ENCODE results near the gene ARID1A. TPM values are rescaled to one million over a fixed set of nuclear protein-coding genes. Genes with fewer than 3 reads are reported as not detected.
A peak's percentile ranks its signal among the peaks of the same experiment; 100 is the strongest.

The ARID1A gene
- total and polyA plus RNA-seq, 9 of the 15 experiments (the other 6 are each of a cell fraction or from before 2014, with no cell fraction given) = 8.3 to 88.3 (median 22.5) TPM

- intact Hi-C loops (cut with micrococcal nuclease) = no loop called here
- Histone ChIP-seq H3K27me3 (ENCODE audit: control insufficient read depth in 2 of 2, insufficient read depth in 2 of 2, low read length in 2 of 2) (no peaks in the 10 kb centered on the region), H3K79me2 (ENCODE audit: control insufficient read depth, insufficient read depth, low read length) (peaks cover 41% of the 10 kb centered on the region), H3K4me1 (replicated peaks in 1 of 2; ENCODE audit: control insufficient read depth in 2 of 2, insufficient read depth in 2 of 2, low read length in 2 of 2) (peaks cover 42 to 44% of the 10 kb centered on the region in 2 experiments), H3K36me3 (ENCODE audit: control insufficient read depth, insufficient read depth, low read length) (peaks cover 40% of the 10 kb centered on the region), H3K4me2 (ENCODE audit: insufficient read depth, low read length) (peak overlapping the region; percentile 85), H3K27ac (ENCODE audit: extremely low read depth, low read depth, low read length) (no peak overlapping the region; the same call in 2 of the 3 replicates), H3K9me1 (ENCODE audit: control insufficient read depth, insufficient read depth, low read length) (peaks cover 10% of the 10 kb centered on the region), H2AFZ (ENCODE audit: low read depth, low read length) (no peak overlapping the region), H3K9me3 (replicated peaks; ENCODE audit: control insufficient read depth, insufficient read depth, low read depth, low read length) (no peaks in the 10 kb centered on the region), H4K20me1 (replicated peaks; ENCODE audit: control insufficient read depth, insufficient read depth, low read length) (peaks cover 16% of the 10 kb centered on the region; the same call in 1 of the 2 replicates), H3K9ac (ENCODE audit: insufficient read depth in 1 of 2, low read depth in 2 of 2, low read length in 2 of 2) (peak overlapping the region; percentile 30 to 93; a peak in 3 of 4 replicates), H3K4me3 (peak overlapping the region; percentile 58)
- in situ Hi-C loops (cut with MboI) = no loop called here
- 60% methylated on average over 11 of the region's 11 CpGs for WGBS (ENCODE audit: insufficient coverage, low coverage, missing lambda C conversion rate)
- peak in 1 of 4 experiments; percentile 14 for DNase-seq (ENCODE audit: extremely low read depth in 1 of 4, low spot score in 3 of 4)
- ChIA-PET POLR2A (interaction anchor here (0.7 to 2.2 kb wide), 3 partner anchors 10 to 183 kb away, joined by 3 to 7 read pairs (median 4); no protein-coding TSS in a partner anchor), CTCF (ENCODE audit: low intra/inter-chr PET ratio) (interaction anchor here (0.6 to 0.7 kb wide), 2 partner anchors 16 to 94 kb away, joined by 3 to 4 read pairs; no protein-coding TSS in a partner anchor)
- ATAC-seq = no peak
- BruUV-seq (replicated peaks) = no TSS peak
- FAIRE-seq = no peak
- no peak for TF ChIP-seq GTF2A2 (tag; IDR thresholded peaks at IDR 0.05)
- TF ChIP-seq SP2 (IDR thresholded peaks at IDR 0.05; ENCODE audit: extremely low read depth, low read depth, low read length, poor library complexity, severe bottlenecking) = no peak
- TF ChIP-seq THRB (CRISPR knock-in tag; conservative IDR thresholded peaks at IDR 0.05) = no peak
- no peak for TF ChIP-seq IRF1 (CRISPR knock-in tag; IDR thresholded peaks at IDR 0.05; ENCODE audit: borderline replicate concordance)
- TF ChIP-seq ARID2 (IDR thresholded peaks at IDR 0.05) = no peak
- TF ChIP-seq ZNF449 (CRISPR knock-in tag; IDR thresholded peaks at IDR 0.05) = no peak
- TF ChIP-seq ZZZ3 (IDR thresholded peaks at IDR 0.05) = no peak
- no peak for TF ChIP-seq SNRNP70 (optimal IDR thresholded peaks at IDR 0.05; ENCODE audit: low read depth, low read length)
- TF ChIP-seq FUS (optimal IDR thresholded peaks at IDR 0.05; ENCODE audit: low read depth, low read length) = no peak
- TF ChIP-seq CTCF (IDR thresholded peaks at IDR 0.05 in 2 of 3, conservative IDR thresholded peaks at IDR 0.05 in 1 of 3; ENCODE audit: insufficient read depth in 2 of 3, low read depth in 1 of 3, low read length in 3 of 3) = no peak
- TF ChIP-seq MYBL2 (IDR thresholded peaks at IDR 0.05; ENCODE audit: low read depth) = no peak
- no peak for TF ChIP-seq MYBL2 (CRISPR knock-in tag; IDR thresholded peaks at IDR 0.05; ENCODE audit: borderline replicate concordance)
Observed at GRCh38 chr1:26827663-26828062, 131.8 kb downstream of the ARID1A start.

Measured in K562 (cell line).